Neuronal stem cell (in vitro differentiated cells): Measurements from ENCODE around the gene ADK.

Source experiments
- DNase-seq: peaks from one replicate; pipeline ENCODE4 v3.0.0-alpha.2; 2013; ENCODE audit warnings: low spot score
- H2AFZ ChIP-seq: one replicate; pipeline ENCODE4 v1.6.1; 2013; ENCODE audit warnings: mild to moderate bottlenecking, low read length, inconsistent platforms
- H2AK5ac ChIP-seq: 2 replicates; pipeline ENCODE4 v1.6.1; 2013; ENCODE audit warnings: low read depth, mild to moderate bottlenecking, inconsistent platforms, low read length, moderate library complexity, mixed read lengths
- H2BK120ac ChIP-seq: 2 replicates; pipeline ENCODE4 v1.6.1; 2013; ENCODE audit warnings: low read depth, mild to moderate bottlenecking, inconsistent platforms, low read length, moderate library complexity, mixed read lengths
- H2BK12ac ChIP-seq: one replicate; pipeline ENCODE4 v1.6.1; 2013; ENCODE audit warnings: low read length, inconsistent platforms
- H2BK15ac ChIP-seq: 2 replicates; pipeline ENCODE4 v1.6.1; 2013; ENCODE audit warnings: mild to moderate bottlenecking, low read length, inconsistent platforms, mixed read lengths
- H2BK5ac ChIP-seq: one replicate; pipeline ENCODE4 v1.6.1; 2013; ENCODE audit warnings: inconsistent platforms, mild to moderate bottlenecking, low read length, moderate library complexity
- H3K14ac ChIP-seq: one replicate; pipeline ENCODE4 v1.6.1; 2013; ENCODE audit warnings: low read length, inconsistent platforms
- H3K18ac ChIP-seq: 2 replicates; pipeline ENCODE4 v1.6.1; 2013; ENCODE audit warnings: low read length, inconsistent platforms
- H3K23ac ChIP-seq: 2 replicates; pipeline ENCODE4 v1.6.1; 2013; ENCODE audit warnings: low read depth, mild to moderate bottlenecking, mixed read lengths, low read length, inconsistent platforms; ENCODE audit not compliant: poor library complexity
- H3K27ac ChIP-seq: replicated peaks from 3 replicates; pipeline ENCODE4 v1.5.1; 2013; ENCODE audit warnings: low read length, inconsistent platforms
- H3K27me3 ChIP-seq, 3 experiments: 2 replicates each; pipeline ENCODE4 v1.6.1; 2013; ENCODE audit warnings: low read length in 3 of 3, mild to moderate bottlenecking in 2 of 3, inconsistent platforms in 1 of 3, low read depth in 1 of 3, mixed read lengths in 1 of 3, moderate library complexity in 1 of 3; ENCODE audit not compliant: control insufficient read depth in 3 of 3, insufficient read depth in 3 of 3
- H3K36me3 ChIP-seq, 2 donors: replicated peaks in 1 of 2; 2 replicates each; pipeline ENCODE4 v1.6.1; 2013; ENCODE audit warnings: low read length in 2 of 2; ENCODE audit not compliant: control insufficient read depth in 2 of 2, insufficient read depth in 2 of 2
- H3K4ac ChIP-seq: 2 replicates; pipeline ENCODE4 v1.6.1; 2013; ENCODE audit warnings: inconsistent platforms, mild to moderate bottlenecking, low read length, moderate library complexity
- H3K4me1 ChIP-seq, 2 donors: 1 replicate in 1 of 2; 2 replicates in 1 of 2; pipeline ENCODE4 v1.6.1; 2013; ENCODE audit warnings: low read length in 2 of 2, low read depth in 1 of 2; ENCODE audit not compliant: control insufficient read depth in 2 of 2, insufficient read depth in 1 of 2
- H3K4me2 ChIP-seq: one replicate; pipeline ENCODE4 v1.6.1; 2013; ENCODE audit warnings: mild to moderate bottlenecking, low read length, inconsistent platforms; ENCODE audit not compliant: insufficient read depth, poor library complexity, severe bottlenecking
- H3K4me3 ChIP-seq, 2 donors: 2 replicates each; pipeline ENCODE4 v1.5.1; 2013; ENCODE audit warnings: low read length in 2 of 2, mild to moderate bottlenecking in 2 of 2, inconsistent platforms in 1 of 2, moderate library complexity in 1 of 2
- H3K79me1 ChIP-seq: one replicate; pipeline ENCODE4 v1.6.1; 2013; ENCODE audit warnings: low read depth, mild to moderate bottlenecking, inconsistent platforms, low read length, moderate library complexity
- H3K9ac ChIP-seq: one replicate; pipeline ENCODE4 v1.6.1; 2013; ENCODE audit warnings: mild to moderate bottlenecking, low read depth, low read length, inconsistent platforms; ENCODE audit not compliant: poor library complexity
- H3K9me3 ChIP-seq, 2 donors: replicated peaks in 1 of 2; 2 replicates each; pipeline versions ENCODE3 to v1.6.1; 2013; ENCODE audit warnings: low read length in 2 of 2, mild to moderate bottlenecking in 2 of 2, inconsistent platforms in 1 of 2, low read depth in 1 of 2, mixed read lengths in 1 of 2, moderate library complexity in 1 of 2; ENCODE audit not compliant: control insufficient read depth in 2 of 2, insufficient read depth in 1 of 2
- H4K8ac ChIP-seq: one replicate; pipeline ENCODE4 v1.6.1; 2013; ENCODE audit warnings: low read depth, mild to moderate bottlenecking, inconsistent platforms, low read length, moderate library complexity
- H4K91ac ChIP-seq: one replicate; pipeline ENCODE4 v1.6.1; 2013; ENCODE audit warnings: low read length, low read depth, mild to moderate bottlenecking, inconsistent platforms; ENCODE audit not compliant: poor library complexity
- WGBS, 2 donors: extraction: QIAGEN DNeasy Blood & Tissue Kit; methylation state at CpG; one replicate each; pipeline ENCODE4 v1.1.7; 2013; ENCODE audit warnings: missing lambda C conversion rate in 2 of 2, mixed read lengths in 1 of 2; ENCODE audit not compliant: insufficient read length in 2 of 2, insufficient replicate concordance in 1 of 2; ENCODE audit errors: extremely low coverage in 2 of 2; 5-methylcytosine and 5-hydroxymethylcytosine counted together

ADK gene

GRCh38 chr10:74425456-74426001, 274.5 kb downstream of the ADK start:
- WGBS, 2 donors, result no CpG with 5 or more reads among the region's 2 CpGs
- Histone ChIP-seq H3K18ac (no peak overlapping the region), H3K27me3 (no peaks in the 10 kb centered on the region), H2AFZ (no peak overlapping the region), H3K9me3 (peaks cover 10 to 13% of the 10 kb centered on the region in 2 donors), H2BK120ac (no peak overlapping the region), H3K36me3 (no peaks in the 10 kb centered on the region), H2AK5ac (no peak overlapping the region), H2BK12ac (no peak overlapping the region), H3K23ac (no peak overlapping the region), H4K91ac (no peak overlapping the region), H3K9ac (no peak overlapping the region), H3K79me1 (no peaks in the 10 kb centered on the region), H3K27ac (no peak overlapping the region), H4K8ac (no peak overlapping the region), H3K4me3 (no peak overlapping the region), H3K4me1 (no peaks in the 10 kb centered on the region), H3K4me2 (no peak overlapping the region), H3K14ac (no peak overlapping the region), H2BK15ac (no peak overlapping the region), H2BK5ac (no peak overlapping the region), H3K4ac (no peak overlapping the region)
- DNase-seq, result no peak

- Histone ChIP-seq H3K4me1 (peaks cover 0 to 11% of the 10 kb centered on the region in 2 donors), H2BK12ac (no peak overlapping the region), H4K8ac (no peak overlapping the region), H3K4me2 (no peak overlapping the region), H3K79me1 (no peaks in the 10 kb centered on the region), H3K36me3 (no peaks in the 10 kb centered on the region), H2AFZ (no peak overlapping the region), H2BK15ac (no peak overlapping the region), H3K9me3 (no peaks in the 10 kb centered on the region), H3K18ac (no peak overlapping the region), H4K91ac (no peak overlapping the region), H3K14ac (no peak overlapping the region), H2BK120ac (no peak overlapping the region), H3K9ac (no peak overlapping the region), H3K23ac (no peak overlapping the region), H3K4me3 (no peak overlapping the region), H3K27ac (no peak overlapping the region), H3K4ac (no peak overlapping the region), H2AK5ac (no peak overlapping the region), H2BK5ac (no peak overlapping the region), H3K27me3 (no peaks in the 10 kb centered on the region)
- DNase-seq, result no peak
- WGBS, 2 donors, result no CpG with 5 or more reads among the region's 4 CpGs
Observed at GRCh38 chr10:74431816-74432215, 280.8 kb downstream of the ADK start.

GRCh38 chr10:74432841-74433594, 282.0 kb downstream of the ADK start:
- Histone ChIP-seq H3K9ac (no peak overlapping the region), H3K4ac (no peak overlapping the region), H3K36me3 (no peaks in the 10 kb centered on the region), H3K14ac (no peak overlapping the region), H3K9me3 (no peaks in the 10 kb centered on the region), H2BK15ac (no peak overlapping the region), H2AK5ac (no peak overlapping the region), H2AFZ (no peak overlapping the region), H2BK120ac (no peak overlapping the region), H3K79me1 (no peaks in the 10 kb centered on the region), H3K27ac (no peak overlapping the region), H3K27me3 (no peaks in the 10 kb centered on the region), H2BK5ac (no peak overlapping the region), H3K4me3 (no peak overlapping the region), H4K91ac (no peak overlapping the region), H3K4me1 (peaks cover 0 to 11% of the 10 kb centered on the region in 2 donors), H4K8ac (no peak overlapping the region), H2BK12ac (no peak overlapping the region), H3K18ac (no peak overlapping the region), H3K23ac (no peak overlapping the region), H3K4me2 (no peak overlapping the region)
- WGBS, 2 donors, result no CpG with 5 or more reads among the region's 1 CpG
- DNase-seq, result no peak

GRCh38 chr10:74433595-74433956, 282.6 kb downstream of the ADK start:
- Histone ChIP-seq H3K18ac (no peak overlapping the region), H2AK5ac (no peak overlapping the region), H3K27me3 (no peaks in the 10 kb centered on the region), H4K91ac (no peak overlapping the region), H2BK15ac (no peak overlapping the region), H3K4me3 (no peak overlapping the region), H2AFZ (no peak overlapping the region), H3K23ac (no peak overlapping the region), H2BK5ac (no peak overlapping the region), H2BK12ac (no peak overlapping the region), H3K9me3 (no peaks in the 10 kb centered on the region), H3K79me1 (no peaks in the 10 kb centered on the region), H2BK120ac (no peak overlapping the region), H3K14ac (no peak overlapping the region), H3K9ac (no peak overlapping the region), H3K4me2 (no peak overlapping the region), H3K27ac (no peak overlapping the region), H3K36me3 (no peaks in the 10 kb centered on the region), H3K4ac (no peak overlapping the region), H3K4me1 (peaks cover 0 to 11% of the 10 kb centered on the region in 2 donors), H4K8ac (no peak overlapping the region)
- no peak for DNase-seq
- WGBS, 2 donors, result no CpG with 5 or more reads among the region's 1 CpG
